Caki2 (cell line): ENCODE measurements around the gene KCNQ1. TPM values are rescaled to one million over a fixed set of nuclear protein-coding genes. Genes with fewer than 3 reads are reported as not detected.

ENCODE experiments used
- DNase-seq: peaks from one replicate; pipeline ENCODE4 v3.0.0-alpha.2; 2015; ENCODE audit warnings: low read depth
- in situ Hi-C: cut with HindIII; loops from 2 replicates; pipeline ENCODE4 v1.10.0; 2016; ENCODE audit warnings: low sequenced_read_pairs, low pct_unique_long_range_greater_than_20kb, mixed read lengths
- total RNA-seq: library from RNA; depleted of rRNA; stranded (reverse); fragments of >200 nt; shearing (Covaris generic); gene quantifications from 2 replicates; pipeline ENCODE4 v1.2.3, GENCODE V29; 2014; ENCODE audit warnings: low replicate concordance

Gene KCNQ1
- total RNA-seq, 1 experiment from 2014 or later, result not detected

DNA sequence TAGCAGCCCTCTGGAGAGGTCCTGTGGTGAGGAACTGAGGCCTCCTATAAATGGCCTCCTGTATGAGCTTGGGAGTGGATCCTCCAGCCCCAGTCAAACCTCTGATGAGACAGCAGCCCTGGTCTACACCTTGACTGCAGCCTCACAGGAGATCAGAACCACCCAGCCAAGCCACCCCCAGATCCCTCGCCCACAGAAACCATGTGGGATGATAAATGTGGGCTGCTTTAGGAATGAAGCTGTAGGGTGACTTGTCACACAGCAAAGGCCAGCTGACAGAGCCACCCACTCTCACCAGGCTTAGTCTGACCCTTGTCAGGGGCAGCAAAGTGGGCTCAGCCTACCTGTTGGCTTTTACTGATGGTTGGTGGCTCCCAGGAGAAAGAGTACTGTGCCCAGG is 261.5 kb downstream of the KCNQ1 start:
- DNase-seq, result no peak
- in situ Hi-C loops, result no loop called here

- in situ Hi-C loops, result no loop called here
- DNase-seq, result no peak
These were observed 262.9 kb downstream of the KCNQ1 start for GRCh38 chr11:2707736-2708135.

DNA sequence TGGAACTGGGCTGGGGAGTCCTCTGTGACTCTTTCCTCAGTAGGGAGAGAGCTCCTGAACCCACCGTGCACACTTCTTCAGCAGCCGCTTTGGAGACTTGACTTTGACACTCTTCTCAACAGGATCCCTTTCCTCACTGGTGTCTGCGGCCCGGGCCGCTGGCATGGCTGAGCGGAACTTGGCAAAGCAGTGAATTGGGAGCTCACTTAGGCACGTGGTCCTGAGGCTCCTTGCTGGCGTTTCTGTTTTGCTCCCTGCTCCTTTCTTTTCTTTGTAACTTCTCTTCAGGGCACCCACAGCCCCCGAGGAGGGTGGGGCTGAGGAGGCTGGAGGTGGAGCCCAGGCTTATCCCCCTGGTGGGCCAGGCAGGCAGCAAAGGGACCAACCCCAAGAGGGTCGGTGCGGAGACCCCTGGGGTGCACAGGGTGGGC is 263.4 kb downstream of the KCNQ1 start:
- DNase-seq, result no peak
- in situ Hi-C loops, result no loop called here

- no peak for DNase-seq
- in situ Hi-C loops, result no loop called here
These were observed 264.0 kb downstream of the KCNQ1 start for GRCh38 chr11:2708757-2709281.

GRCh38 chr11:2709429-2709828 is 264.6 kb downstream of the KCNQ1 start:
- in situ Hi-C loops, result no loop called here
- DNase-seq, result no peak

GRCh38 chr11:2711161-2711560 is 266.4 kb downstream of the KCNQ1 start:
- no peak for DNase-seq
- in situ Hi-C loops, result no loop called here

GRCh38 chr11:2713094-2713493 is 268.3 kb downstream of the KCNQ1 start:
- in situ Hi-C loops, result no loop called here

DNA sequence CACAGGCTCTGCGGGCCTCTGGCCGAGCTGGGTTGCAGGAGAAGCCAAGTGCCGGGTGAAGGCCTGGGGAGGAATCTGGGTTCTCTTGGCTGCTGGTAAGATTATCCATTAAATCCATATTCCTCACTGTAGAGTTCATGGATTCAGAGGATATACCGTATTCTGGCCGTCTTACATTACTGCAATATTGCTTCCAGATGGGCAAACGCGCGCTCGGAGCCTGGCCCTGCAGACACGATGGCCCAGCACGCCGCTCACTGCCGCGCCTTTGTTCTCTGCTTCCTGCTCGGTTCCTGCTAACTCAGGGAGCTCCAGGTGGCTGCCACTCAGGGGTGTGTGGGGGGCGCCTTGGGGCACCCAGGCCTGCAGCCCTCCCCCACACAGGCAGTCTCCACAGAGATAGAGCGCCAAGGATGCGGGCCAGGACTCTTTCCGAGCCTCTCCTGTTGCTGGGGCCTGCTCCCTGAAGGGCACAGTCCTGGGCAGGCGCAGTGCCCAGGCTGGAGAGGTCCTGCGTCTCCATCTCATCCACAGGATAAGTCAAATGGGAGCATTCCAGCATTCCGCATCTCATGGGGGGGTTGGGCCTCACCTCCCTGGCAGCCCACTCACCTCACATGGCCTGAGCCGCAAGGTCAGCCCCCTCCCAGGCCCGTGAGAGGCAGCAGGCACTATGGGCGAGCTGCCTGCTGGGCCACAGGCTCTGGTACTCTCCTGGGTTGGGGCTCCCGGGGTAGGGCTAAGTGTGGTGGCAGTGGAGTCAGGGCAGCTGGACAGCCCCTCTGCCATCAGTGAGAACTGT is 269.1 kb downstream of the KCNQ1 start:
- DNase-seq, result no peak
- in situ Hi-C loops, result no loop called here

More at GRCh38 chr11:2713094-2713493, 268.3 kb downstream of the KCNQ1 start:
- no peak for DNase-seq

DNA sequence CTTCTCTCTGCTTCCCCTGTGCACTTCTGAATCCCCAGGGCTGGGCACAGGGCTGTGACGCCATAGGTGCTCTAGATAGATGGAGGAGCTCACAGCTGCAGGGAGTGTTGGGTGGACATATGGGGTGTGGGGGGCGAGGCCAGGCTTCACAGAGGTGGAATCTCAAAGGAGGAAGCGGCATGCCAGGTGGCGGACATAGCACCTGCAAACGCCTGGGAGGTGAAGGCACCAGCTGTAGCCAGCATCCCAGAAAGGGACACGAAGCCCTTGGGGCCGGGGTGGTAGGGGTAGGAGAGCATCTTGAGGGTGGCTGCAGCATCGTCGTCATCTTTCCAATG is 269.6 kb downstream of the KCNQ1 start:
- no peak for DNase-seq
- in situ Hi-C loops, result no loop called here

DNA sequence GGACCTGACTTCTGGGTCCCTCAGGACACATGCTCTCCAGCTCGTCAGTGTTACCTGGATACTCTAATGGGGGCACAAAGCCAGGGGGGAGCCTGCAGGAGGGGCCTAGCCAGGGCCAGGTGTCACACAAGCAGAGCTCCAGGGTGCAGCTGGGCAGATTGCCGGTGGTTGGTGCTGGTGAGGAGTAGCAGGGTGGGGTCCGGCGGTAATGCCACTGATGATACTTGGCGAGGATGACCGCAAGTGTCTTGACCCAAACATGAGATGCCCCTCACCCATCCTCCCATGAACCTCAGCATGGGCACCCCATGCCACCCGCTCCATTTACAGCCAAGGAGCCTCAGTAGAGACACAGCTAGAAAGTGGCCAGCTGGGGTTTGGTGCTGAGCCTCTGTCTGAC is 270.1 kb downstream of the KCNQ1 start:
- in situ Hi-C loops, result no loop called here
- no peak for DNase-seq

DNA sequence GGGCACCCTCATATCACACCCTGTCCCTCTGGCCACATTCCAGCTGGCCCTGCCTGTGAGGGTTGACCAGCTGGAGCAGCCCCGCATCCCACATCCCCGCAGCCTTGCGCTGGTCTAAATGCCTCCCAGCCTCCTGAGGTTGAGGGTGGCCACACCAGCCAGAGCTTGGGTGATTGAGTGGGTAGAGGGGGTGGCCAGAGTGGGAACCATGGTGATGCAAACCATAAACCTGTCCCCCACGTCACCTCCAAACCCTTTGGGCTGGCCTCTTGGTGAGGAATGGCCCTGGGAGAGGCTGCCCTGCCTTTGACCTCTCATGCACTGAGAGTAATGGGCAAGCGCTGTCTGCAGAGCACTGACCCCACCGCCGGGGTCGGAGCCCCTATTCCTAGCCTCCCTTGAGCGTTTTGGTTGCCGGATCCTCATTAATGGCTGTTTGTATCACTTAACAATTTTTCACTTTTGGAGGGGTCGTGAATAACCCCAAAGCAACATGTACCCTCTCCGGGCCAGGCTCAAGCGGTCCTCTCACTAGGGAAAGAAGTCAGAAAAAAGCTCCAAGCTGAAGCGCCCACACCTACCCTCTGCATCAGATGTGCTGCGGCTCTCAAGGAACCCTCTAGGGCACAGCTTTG is 271.0 kb downstream of the KCNQ1 start:
- in situ Hi-C loops, result no loop called here

GRCh38 chr11:2716376-2717095 is 271.7 kb downstream of the KCNQ1 start:
- in situ Hi-C loops, result no loop called here
- no peak for DNase-seq

More for the DNA sequence above, 271.0 kb downstream of the KCNQ1 start:
- no peak for DNase-seq

DNA sequence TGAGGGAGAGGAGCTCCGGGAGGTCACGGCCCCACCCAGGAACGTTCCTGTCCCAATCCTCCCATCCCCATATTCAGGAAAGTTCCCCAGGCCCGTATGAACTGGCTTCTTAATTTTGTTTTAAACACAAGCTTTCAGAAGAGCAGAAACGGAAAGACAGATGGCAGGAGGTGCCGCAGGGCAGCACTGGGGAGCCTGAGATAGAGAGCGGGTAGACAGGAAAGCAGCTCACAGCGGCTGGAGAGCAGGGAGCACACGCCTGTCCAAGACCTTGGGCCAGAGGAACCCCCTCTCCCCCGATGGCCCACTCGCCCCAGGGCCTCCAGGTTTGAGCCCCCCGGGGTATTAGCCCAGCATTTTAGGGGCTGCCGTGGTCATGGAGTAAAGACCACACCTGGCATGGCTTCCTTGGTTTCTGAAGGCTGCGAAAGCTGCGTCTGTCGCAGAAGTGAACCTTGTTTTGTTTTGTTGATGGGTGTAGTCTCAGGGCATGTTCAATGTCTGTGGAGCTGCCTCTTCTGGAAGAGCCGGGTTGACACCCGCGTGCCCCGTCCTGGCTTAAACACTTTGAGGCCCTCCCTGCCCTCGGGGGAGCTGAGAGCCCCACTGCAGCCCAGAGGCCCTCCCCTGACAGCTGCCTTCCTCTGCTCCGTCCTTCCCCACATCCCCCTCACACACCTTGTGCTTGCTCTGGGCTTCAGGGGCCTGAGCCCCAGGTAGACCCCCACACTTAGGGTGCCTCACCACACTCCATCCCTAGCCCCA is 272.9 kb downstream of the KCNQ1 start:
- no peak for DNase-seq
- in situ Hi-C loops, result no loop called here

GRCh38 chr11:2718817-2719438 is 274.1 kb downstream of the KCNQ1 start:
- DNase-seq, result no peak
- in situ Hi-C loops, result no loop called here

GRCh38 chr11:2719831-2720590 is 275.2 kb downstream of the KCNQ1 start:
- in situ Hi-C loops, result no loop called here

DNA sequence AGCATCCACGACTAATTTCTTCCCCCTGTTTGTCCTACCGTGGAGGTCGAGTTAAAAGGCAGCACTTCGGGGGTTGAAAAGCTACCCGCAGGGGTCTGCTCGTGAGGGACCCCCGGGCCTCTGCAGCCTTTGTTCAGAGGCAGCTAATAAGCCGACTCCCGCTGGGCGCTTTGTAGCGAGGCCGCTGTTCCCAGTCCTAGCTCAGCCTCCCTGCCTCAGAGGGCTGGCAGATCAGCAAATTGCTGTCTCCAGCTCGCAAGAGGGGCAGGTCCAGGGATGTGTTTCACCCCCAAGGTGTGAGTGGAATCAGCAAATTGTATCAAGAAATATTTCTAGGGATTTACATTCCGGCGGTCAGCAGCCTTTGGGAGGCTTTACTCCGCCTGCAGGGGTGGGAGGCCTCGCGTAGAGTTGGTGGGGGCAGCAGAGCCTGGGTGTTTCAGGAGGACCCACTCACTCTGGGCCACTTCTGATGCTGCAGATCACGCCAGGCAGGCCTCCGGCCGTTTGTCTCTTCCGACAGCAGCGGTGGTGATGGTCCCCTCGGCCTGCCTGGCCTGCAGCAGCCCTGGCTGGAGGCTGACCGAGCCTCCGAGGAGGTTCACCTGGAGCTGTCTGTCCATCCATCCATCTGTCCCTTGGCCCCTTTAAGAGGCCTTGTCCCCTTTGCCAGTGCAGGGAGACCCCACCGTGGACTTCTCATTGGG is 276.6 kb downstream of the KCNQ1 start:
- in situ Hi-C loops, result no loop called here
- DNase-seq, result no peak

More at GRCh38 chr11:2719831-2720590, 275.2 kb downstream of the KCNQ1 start:
- no peak for DNase-seq

DNA sequence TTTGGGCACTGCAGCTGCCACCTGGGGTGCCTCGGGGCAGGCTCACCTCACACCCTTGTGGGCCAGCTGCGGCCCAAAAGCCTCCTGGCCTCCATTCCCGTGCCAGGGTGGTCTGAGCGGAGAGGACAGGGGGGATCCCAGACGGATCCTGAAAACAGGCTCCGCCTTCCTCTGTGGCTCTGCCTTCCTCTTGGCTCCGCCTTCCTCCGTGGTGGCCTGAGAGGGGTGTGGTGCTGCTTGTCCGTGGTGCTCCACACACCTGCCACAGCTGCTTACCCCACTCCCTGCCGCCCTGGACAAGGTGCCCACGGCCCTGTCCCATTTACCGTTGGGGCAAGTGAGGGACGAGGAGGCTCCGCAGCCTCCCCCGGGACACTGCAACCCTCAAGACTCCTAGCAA is 278.1 kb downstream of the KCNQ1 start:
- in situ Hi-C loops, result no loop called here
- no peak for DNase-seq
